Measurements from ENCODE around the gene MYLIP.

DNA sequence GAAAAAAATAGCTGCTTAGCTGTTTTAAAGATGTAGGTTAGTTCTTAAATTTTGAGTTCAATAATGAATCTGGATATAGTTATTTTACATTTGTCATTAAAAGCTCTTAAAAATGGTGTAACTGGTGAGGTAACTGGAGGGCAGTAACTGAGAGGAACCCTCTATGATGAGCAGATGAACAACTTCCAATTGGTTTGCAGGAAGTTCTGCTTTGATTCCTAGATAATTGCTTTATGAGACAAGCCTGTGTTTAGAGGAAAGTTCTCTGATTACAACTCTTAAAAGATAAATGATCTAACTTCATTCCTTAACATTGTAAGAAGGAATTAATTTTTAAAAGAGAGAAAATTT lies 8.5 kb downstream of the MYLIP start:
- TF ChIP-seq, protein P1, sequence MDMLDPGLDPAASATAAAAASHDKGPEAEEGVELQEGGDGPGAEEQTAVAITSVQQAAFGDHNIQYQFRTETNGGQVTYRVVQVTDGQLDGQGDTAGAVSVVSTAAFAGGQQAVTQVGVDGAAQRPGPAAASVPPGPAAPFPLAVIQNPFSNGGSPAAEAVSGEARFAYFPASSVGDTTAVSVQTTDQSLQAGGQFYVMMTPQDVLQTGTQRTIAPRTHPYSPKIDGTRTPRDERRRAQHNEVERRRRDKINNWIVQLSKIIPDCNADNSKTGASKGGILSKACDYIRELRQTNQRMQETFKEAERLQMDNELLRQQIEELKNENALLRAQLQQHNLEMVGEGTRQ (IDR thresholded peaks at IDR 0.05; ENCODE audit: low read depth, low read length), result no peak
- TF ChIP-seq, protein P2, sequence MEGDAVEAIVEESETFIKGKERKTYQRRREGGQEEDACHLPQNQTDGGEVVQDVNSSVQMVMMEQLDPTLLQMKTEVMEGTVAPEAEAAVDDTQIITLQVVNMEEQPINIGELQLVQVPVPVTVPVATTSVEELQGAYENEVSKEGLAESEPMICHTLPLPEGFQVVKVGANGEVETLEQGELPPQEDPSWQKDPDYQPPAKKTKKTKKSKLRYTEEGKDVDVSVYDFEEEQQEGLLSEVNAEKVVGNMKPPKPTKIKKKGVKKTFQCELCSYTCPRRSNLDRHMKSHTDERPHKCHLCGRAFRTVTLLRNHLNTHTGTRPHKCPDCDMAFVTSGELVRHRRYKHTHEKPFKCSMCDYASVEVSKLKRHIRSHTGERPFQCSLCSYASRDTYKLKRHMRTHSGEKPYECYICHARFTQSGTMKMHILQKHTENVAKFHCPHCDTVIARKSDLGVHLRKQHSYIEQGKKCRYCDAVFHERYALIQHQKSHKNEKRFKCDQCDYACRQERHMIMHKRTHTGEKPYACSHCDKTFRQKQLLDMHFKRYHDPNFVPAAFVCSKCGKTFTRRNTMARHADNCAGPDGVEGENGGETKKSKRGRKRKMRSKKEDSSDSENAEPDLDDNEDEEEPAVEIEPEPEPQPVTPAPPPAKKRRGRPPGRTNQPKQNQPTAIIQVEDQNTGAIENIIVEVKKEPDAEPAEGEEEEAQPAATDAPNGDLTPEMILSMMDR (conservative IDR thresholded peaks at IDR 0.05; ENCODE audit: low read depth, low read length), result no peak
- TF ChIP-seq MXI1 (IDR thresholded peaks at IDR 0.05; ENCODE audit: borderline replicate concordance, low read depth, low read length), result no peak
- TF ChIP-seq POLR2A (IDR thresholded peaks at IDR 0.05; ENCODE audit: low read depth, low read length), result no peak
- TF ChIP-seq RAD21 (IDR thresholded peaks at IDR 0.05; ENCODE audit: low read length), result no peak
- no peak for TF ChIP-seq RFX5 (IDR thresholded peaks at IDR 0.05; ENCODE audit: low read depth, low read length)
- no peak for TF ChIP-seq SMC3 (IDR thresholded peaks at IDR 0.05; ENCODE audit: low read depth, low read length)
- TF ChIP-seq FOS (IDR thresholded peaks at IDR 0.05; ENCODE audit: low read depth, low read length), result no peak
- no peak for TF ChIP-seq RCOR1 (IDR thresholded peaks at IDR 0.05; ENCODE audit: insufficient replicate concordance, low read length)
- no peak for TF ChIP-seq BHLHE40 (IDR thresholded peaks at IDR 0.05; ENCODE audit: low read depth, low read length)
- no peak for TF ChIP-seq CHD1 (IDR thresholded peaks at IDR 0.05; ENCODE audit: low read depth, low read length)
- TF ChIP-seq, protein P3, sequence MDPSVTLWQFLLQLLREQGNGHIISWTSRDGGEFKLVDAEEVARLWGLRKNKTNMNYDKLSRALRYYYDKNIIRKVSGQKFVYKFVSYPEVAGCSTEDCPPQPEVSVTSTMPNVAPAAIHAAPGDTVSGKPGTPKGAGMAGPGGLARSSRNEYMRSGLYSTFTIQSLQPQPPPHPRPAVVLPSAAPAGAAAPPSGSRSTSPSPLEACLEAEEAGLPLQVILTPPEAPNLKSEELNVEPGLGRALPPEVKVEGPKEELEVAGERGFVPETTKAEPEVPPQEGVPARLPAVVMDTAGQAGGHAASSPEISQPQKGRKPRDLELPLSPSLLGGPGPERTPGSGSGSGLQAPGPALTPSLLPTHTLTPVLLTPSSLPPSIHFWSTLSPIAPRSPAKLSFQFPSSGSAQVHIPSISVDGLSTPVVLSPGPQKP (IDR thresholded peaks at IDR 0.05; ENCODE audit: borderline replicate concordance, low read depth, low read length), result no peak
- no peak for TF ChIP-seq MAFK (IDR thresholded peaks at IDR 0.05; ENCODE audit: low read depth, low read length)
- TF ChIP-seq CEBPB (IDR thresholded peaks at IDR 0.05; ENCODE audit: low read depth, low read length), result no peak
